Stimulated activated CD8-positive, alpha-beta memory T cell treated with anti-CD3 and anti-CD28 coated beads, Interleukin-7, amount 100 ng/mL, for 1 hour (primary cell): ENCODE data around the gene ZBTB11.
"Not testable (repeated sequence)": the region's sequence is repeated elsewhere in the genome, so short reads cannot be mapped to it uniquely, and the experiment has no call there.

Experiments used
- DNase-seq, 2 donors: peaks; one replicate each; pipeline ENCODE4 v3.0.0-alpha.2; 2020; ENCODE audit warnings: low read depth in 2 of 2

Gene ZBTB11

GRCh38 chr3:101691685-101692671 lies 15.0 kb upstream of the ZBTB11 start:
- DNase-seq, result not testable (repeated sequence)

DNA sequence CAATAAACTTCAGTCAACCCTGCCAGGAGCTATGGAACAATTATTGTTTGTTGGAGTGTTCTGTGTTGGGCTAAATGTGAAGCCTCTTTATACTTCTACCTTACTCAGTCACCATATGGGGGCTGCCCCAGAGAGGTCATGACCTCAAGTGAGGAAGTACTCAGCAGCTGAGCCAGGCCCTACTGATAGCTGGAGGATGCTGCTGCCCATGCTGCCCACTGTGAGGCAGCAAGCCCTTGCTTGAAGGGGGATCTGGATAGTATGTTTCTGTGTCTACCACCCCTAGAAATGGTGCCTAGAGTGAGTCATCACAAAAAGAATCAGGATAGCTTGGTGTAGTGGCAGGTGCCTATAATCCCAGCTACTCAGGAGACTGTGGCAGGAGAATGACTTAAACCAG lies 14.0 kb upstream of the ZBTB11 start:
- no peak for DNase-seq

DNA sequence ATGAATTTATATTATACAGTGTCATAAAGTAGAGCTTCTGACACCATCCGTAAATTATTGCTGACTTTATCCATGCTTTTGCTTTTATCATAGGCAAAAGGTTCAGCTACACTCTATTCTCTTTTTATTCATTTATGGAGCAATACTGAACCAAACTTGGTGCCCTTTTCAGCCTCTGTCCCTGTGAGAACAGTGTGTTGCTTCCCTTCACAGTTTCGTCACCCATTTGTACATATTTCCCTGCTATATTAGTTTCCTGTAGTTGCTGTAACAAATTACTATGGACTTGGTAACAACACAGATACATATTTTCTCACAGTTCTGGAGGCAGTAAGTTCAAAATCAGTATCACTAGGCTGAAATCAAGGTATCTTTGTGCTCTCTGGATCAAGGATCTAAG lies 12.4 kb upstream of the ZBTB11 start:
- DNase-seq, result no peak

DNA sequence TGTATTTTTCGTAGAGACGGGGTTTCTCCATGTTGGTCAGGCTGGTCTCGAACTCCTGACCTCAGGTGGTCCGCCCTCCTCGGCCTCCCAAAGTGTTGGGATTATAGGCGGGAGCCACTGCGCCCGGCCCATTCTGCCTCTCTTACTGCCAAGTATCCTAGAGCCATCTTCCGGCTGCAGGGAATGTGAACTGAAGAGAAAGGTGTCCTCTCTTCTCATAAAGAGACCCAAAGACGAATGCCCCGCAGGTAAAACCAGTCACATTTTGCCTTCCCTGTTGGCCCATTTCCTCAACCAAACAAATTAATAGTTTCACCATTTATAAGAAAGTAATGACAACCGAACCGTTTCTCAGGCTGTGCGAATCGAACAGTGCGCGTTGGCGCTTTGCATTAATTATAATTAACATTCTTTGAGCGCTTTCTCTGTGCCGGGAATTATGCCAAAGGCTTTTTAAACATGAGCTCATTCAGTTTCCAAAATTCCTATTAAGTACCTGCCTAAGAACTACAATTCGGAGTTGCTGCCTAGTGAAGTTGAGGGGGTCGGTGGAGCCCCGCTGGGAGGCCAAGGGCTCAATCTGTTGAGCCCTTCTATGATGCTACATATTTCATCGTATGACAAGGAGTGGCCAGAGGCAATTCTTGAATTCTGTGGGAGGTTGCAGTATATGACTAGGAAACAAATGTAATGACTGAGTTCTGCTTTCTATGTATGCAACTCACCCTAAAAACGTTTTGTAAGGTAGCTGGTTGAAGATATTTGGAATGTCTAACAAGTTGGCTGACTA lies 10.4 kb upstream of the ZBTB11 start:
- DNase-seq, result no peak

DNA sequence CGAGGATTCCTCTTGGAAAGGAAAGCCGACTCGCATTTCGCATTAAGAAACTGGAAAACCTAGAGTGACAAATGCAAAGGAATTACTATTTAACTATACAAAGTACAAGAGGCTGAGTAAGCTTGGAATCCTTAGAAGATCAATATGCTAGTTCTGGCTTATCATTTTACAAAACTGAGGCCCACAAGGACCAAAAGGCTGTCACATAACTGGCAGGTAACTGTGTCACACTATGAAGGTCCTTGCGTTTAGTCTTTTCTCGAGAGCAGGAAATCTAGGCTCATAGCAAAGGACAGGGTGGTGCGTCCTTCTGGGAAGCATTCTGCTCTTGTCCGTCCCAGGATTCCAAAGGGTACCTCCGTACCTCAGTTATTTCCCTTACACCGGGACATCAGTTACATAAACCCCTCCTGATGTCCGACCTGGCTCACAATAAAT lies 9.0 kb upstream of the ZBTB11 start:
- DNase-seq, result no peak

DNA sequence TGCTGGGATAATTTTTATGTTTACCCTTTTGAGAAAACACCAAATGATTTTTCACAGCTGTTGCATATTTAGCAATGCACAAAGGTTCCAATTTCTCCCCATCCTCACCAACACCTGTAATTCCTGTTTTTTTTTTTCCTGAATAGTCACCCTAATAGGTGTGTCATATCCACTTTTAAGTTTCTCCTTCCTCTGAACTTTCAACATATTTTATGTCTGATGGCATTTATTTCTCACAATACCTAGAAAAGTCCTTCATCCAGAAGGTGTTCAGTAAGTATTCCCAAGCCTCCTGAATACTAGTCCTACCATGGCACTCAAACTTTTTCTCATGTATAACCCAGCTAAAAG lies 8.1 kb upstream of the ZBTB11 start:
- no peak for DNase-seq

- DNase-seq, result no peak
These were observed 3.5 kb upstream of the ZBTB11 start for GRCh38 chr3:101680466-101680865.

DNA sequence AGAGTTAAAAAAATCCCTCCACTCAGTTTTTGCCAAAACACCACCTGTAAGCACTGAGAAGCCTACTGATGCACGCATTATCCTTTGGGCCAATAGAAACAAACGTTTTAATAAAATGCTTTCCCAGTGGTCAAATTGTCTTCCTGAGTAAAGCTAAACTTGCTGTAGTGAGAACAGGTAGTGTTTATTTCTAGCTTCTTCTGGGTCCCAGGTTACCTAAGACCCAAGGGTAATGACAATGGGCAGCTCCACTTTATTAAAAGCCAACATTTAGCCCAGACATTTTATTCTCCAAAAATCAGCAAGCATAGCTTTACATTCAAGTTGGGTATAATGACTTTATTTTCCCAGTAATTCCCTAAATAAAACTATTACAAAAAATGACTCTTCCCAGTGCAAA lies 1.9 kb upstream of the ZBTB11 start:
- not testable (repeated sequence) for DNase-seq

GRCh38 chr3:101677436-101678286 lies 729 bp upstream of the ZBTB11 start:
- DNase-seq, result no peak

GRCh38 chr3:101676216-101676764 lies 642 bp downstream of the ZBTB11 start:
- peak; percentile 86 to 88 for DNase-seq

GRCh38 chr3:101675709-101676215 lies 1.2 kb downstream of the ZBTB11 start:
- no peak for DNase-seq

- no peak for DNase-seq
These were observed 2.4 kb downstream of the ZBTB11 start for GRCh38 chr3:101674518-101674917.

DNA sequence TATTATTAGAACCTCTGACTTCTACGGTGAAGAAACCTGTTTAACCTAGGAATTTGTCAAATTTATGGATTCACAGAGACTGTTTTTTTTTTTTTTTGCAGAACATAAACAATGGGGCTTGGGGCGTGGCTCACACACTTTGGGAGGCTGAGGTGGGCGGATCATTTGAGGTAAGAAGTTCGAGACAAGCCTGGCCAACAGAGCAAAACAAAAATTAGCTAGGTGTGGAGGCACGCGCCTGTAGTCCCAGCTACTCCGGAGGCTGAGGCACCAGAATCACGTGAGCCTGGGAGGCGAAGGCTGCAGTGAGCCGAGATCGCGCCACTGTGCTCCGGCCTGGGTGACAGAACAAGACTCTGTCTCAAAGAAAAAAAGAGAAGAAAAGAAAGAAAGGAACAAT lies 3.0 kb downstream of the ZBTB11 start:
- no peak for DNase-seq

GRCh38 chr3:101671014-101671413 lies 5.9 kb downstream of the ZBTB11 start:
- no peak for DNase-seq

GRCh38 chr3:101667844-101668243 lies 9.1 kb downstream of the ZBTB11 start:
- DNase-seq, result no peak

DNA sequence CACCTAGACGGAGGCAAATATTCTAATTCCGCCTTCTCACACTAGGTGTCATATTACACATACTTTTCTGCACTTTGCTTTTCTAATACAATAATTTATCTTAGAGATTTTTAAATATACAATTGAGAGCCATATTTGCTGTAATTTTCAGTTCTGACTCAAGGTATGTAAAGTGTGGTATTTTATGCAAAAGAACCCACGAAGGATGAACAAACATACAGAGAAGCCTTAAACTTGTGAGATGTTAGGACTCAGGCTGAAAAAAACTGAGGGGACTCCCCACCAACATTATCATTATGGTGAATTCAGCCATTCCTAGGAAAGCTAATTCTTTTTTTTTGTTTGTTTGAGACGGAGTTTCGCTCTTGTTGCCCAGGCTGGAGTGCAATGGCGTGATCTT lies 9.6 kb downstream of the ZBTB11 start:
- DNase-seq, result no peak

GRCh38 chr3:101665851-101666250 lies 11.1 kb downstream of the ZBTB11 start:
- no peak for DNase-seq

GRCh38 chr3:101665357-101665756 lies 11.6 kb downstream of the ZBTB11 start:
- no peak for DNase-seq

- DNase-seq, result no peak
These were observed 16.2 kb downstream of the ZBTB11 start for GRCh38 chr3:101660714-101661113.

- no peak for DNase-seq
These were observed 20.3 kb downstream of the ZBTB11 start for GRCh38 chr3:101656651-101657050.

DNA sequence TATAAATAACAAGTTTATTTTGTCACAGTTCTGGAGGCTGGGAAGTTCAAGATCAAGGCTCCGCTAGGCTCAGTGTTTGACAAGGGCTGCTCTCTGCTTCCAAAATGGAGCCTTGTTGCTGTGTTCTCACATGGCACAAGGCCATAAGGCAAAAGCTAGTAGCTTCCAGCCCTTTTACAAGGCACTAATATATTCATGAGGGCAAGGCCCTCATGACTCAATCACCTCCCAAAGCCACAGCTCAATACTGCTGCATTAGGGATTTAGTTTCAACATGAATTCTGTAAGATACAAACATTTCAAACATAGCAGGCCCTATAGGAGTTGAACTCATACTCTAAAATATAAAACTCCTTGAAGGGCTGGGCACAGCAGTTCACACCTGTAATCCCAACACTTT lies 30.2 kb downstream of the ZBTB11 start:
- no peak for DNase-seq
